Tibial artery (tissue), 4 donors: ENCODE results near the gene DSE.
"Not testable (repeated sequence)": the region's sequence is repeated elsewhere in the genome, so short reads cannot be mapped to it uniquely, and the experiment has no call there.

Source experiments
- DNase-seq, 2 donors: peaks; one replicate each; pipeline ENCODE4 v3.0.0-alpha.2; 2019
- H3K27ac ChIP-seq, 2 donors: fragments of 200-600 bp; sonication (generic) in 1 of 2; 1 replicate in 1 of 2; 2 replicates in 1 of 2; pipeline ENCODE4 v1.5.1; 2018 to 2019; ENCODE audit warnings: mild to moderate bottlenecking in 1 of 2
- H3K27me3 ChIP-seq, 2 donors: fragments of 200-600 bp; sonication (generic) in 1 of 2; one replicate each; pipeline versions ENCODE4 v1.5.1 to v1.6.0; 2016 to 2019
- H3K36me3 ChIP-seq, 3 donors: fragments of 200-600 bp; sonication (generic) in 2 of 3; one replicate each; pipeline ENCODE4 v1.5.1; 2016 to 2019; ENCODE audit warnings: mild to moderate bottlenecking in 2 of 3
- H3K4me1 ChIP-seq, 4 donors: fragments of 200-600 bp; sonication (generic) in 2 of 4; 1 replicate in 3 of 4; 2 replicates in 1 of 4; pipeline ENCODE4 v1.5.1; 2016 to 2019
- H3K4me3 ChIP-seq, 2 donors: fragments of 200-600 bp; sonication (generic) in 1 of 2; 1 replicate in 1 of 2; 2 replicates in 1 of 2; pipeline ENCODE4 v1.5.1; 2018 to 2019; ENCODE audit warnings: mild to moderate bottlenecking in 2 of 2
- H3K9me3 ChIP-seq, 3 donors: fragments of 200-600 bp; sonication (generic) in 1 of 3; one replicate each; pipeline ENCODE4 v1.5.1; 2016 to 2019
- CTCF ChIP-seq, 2 experiments: fragments of 200-600 bp in 1 of 2; fragments of 450-650 bp in 1 of 2; IDR thresholded peaks; one replicate each; pipeline ENCODE4 v1.5.1; 2017 to 2019; ENCODE audit warnings: antibody characterized with exemption in 2 of 2, mild to moderate bottlenecking in 1 of 2, moderate library complexity in 1 of 2
- intact Hi-C: fragments of 100-400 bp; cut with DNase I; formaldehyde crosslinking; loops from one replicate; pipeline ENCODE4 v1.15.0; 2023; ENCODE audit warnings: low total_unique reads

Gene DSE

GRCh38 chr6:116327803-116328527, 42.8 kb upstream of the DSE start:
- H3K27me3 ChIP-seq: no peaks in the 10 kb centered on the region
- DNase-seq: no peak
- H3K27ac ChIP-seq: no peak overlapping the region
- peaks cover 0 to 42% (median 8%) of the 10 kb centered on the region in 4 donors for H3K4me1 ChIP-seq
- intact Hi-C loops: no loop called here
- H3K36me3 ChIP-seq: no peaks in the 10 kb centered on the region
- no peaks in the 10 kb centered on the region for H3K9me3 ChIP-seq
- TF ChIP-seq CTCF (IDR thresholded peaks at IDR 0.05): no peak
- H3K4me3 ChIP-seq: no peak overlapping the region

GRCh38 chr6:116328528-116328903, 42.2 kb upstream of the DSE start:
- Histone ChIP-seq H3K36me3 (no peaks in the 10 kb centered on the region), H3K4me3 (no peak overlapping the region), H3K4me1 (peaks cover 0 to 42% (median 8%) of the 10 kb centered on the region in 4 donors), H3K27me3 (no peaks in the 10 kb centered on the region), H3K27ac (no peak overlapping the region), H3K9me3 (no peaks in the 10 kb centered on the region)
- intact Hi-C loops: no loop called here
- no peak for DNase-seq
- TF ChIP-seq CTCF (IDR thresholded peaks at IDR 0.05): no peak

GRCh38 chr6:116329156-116329555, 41.6 kb upstream of the DSE start:
- peaks cover 0 to 42% (median 8%) of the 10 kb centered on the region in 4 donors for H3K4me1 ChIP-seq
- no peak for TF ChIP-seq CTCF (IDR thresholded peaks at IDR 0.05)
- H3K4me3 ChIP-seq: no peak overlapping the region
- H3K9me3 ChIP-seq: no peaks in the 10 kb centered on the region
- no peaks in the 10 kb centered on the region for H3K27me3 ChIP-seq
- DNase-seq: no peak
- H3K36me3 ChIP-seq: no peaks in the 10 kb centered on the region
- H3K27ac ChIP-seq: no peak overlapping the region
- intact Hi-C loops: no loop called here

GRCh38 chr6:116330511-116330910, 40.2 kb upstream of the DSE start:
- Histone ChIP-seq H3K4me1 (peaks cover 0 to 42% (median 8%) of the 10 kb centered on the region in 4 donors), H3K36me3 (no peaks in the 10 kb centered on the region), H3K27ac (no peak overlapping the region), H3K4me3 (no peak overlapping the region), H3K27me3 (no peaks in the 10 kb centered on the region), H3K9me3 (no peaks in the 10 kb centered on the region)
- no peak for TF ChIP-seq CTCF (IDR thresholded peaks at IDR 0.05)
- no peak for DNase-seq
- intact Hi-C loops: no loop called here

- intact Hi-C loops: no loop called here
- DNase-seq: no peak
Measured at GRCh38 chr6:116332096-116332495, 38.7 kb upstream of the DSE start.

GRCh38 chr6:116334638-116335409, 35.9 kb upstream of the DSE start:
- H3K4me1 ChIP-seq, H3K36me3 ChIP-seq, H3K9me3 ChIP-seq, H3K27ac ChIP-seq, intact Hi-C loops, H3K4me3 ChIP-seq, DNase-seq, H3K27me3 ChIP-seq: not testable (repeated sequence)

More at GRCh38 chr6:116332096-116332495, 38.7 kb upstream of the DSE start:
- no peak for TF ChIP-seq CTCF (IDR thresholded peaks at IDR 0.05)
- Histone ChIP-seq H3K4me1 (peaks cover 0 to 29% (median 1%) of the 10 kb centered on the region in 4 donors), H3K9me3 (no peaks in the 10 kb centered on the region), H3K36me3 (no peaks in the 10 kb centered on the region), H3K27ac (no peak overlapping the region), H3K4me3 (no peak overlapping the region), H3K27me3 (no peaks in the 10 kb centered on the region)
